GM12878 (cell line): Measurements from ENCODE around the gene ZDHHC9. TPM values are rescaled to one million over a fixed set of nuclear protein-coding genes. Genes with fewer than 3 reads are reported as not detected.

Source experiments
- ATAC-seq: fragments of 200-7000 bp; cut with Tn5 transposase; 3 replicates; pipeline ENCODE4 v1.9.1; 2020; ENCODE audit warnings: mild to moderate bottlenecking, moderate library complexity
- BruUV-seq: library from RNA; stranded (reverse); fragments of 400-500 nt; replicated peaks from 2 replicates; lab custom pipeline; 2021; lab: Mats Ljungman, UMichigan
- CTCF ChIA-PET: fragments of 300-600 bp; sonication (Branson Sonifier 250); formaldehyde crosslinking; extraction: SDS; loops from one replicate; lab custom pipeline; 2021; ENCODE audit warnings: inconsistent platforms; lab: Yijun Ruan, JAX
- POLR2A ChIA-PET: fragments of 350-600 bp; formaldehyde crosslinking; extraction: SDS; loops from one replicate; lab custom pipeline; 2021; ENCODE audit warnings: inconsistent platforms; lab: Charles Lee
- RAD21 ChIA-PET: fragments of 300-600 bp; sonication (Branson Sonifier 250); formaldehyde crosslinking; loops from one replicate; lab custom pipeline; 2023; ENCODE audit warnings: antibody characterized with exemption; ENCODE audit not compliant: unreplicated experiment; lab: Charles Lee
- SMC1A ChIA-PET: fragments of 300-600 bp; sonication (Branson Sonifier 250); formaldehyde crosslinking; loops from one replicate; lab custom pipeline; 2023; ENCODE audit not compliant: unreplicated experiment, uncharacterized antibody; lab: Charles Lee
- DNase-seq: peaks from one replicate; pipeline ENCODE4 v3.0.0-alpha.2; 2011; ENCODE audit warnings: low read depth, low spot score
- FAIRE-seq: peaks from 3 replicates; lab custom pipeline; 2011; peaks lifted over from hg19 to GRCh38; lab: Jason Lieb, UNC
- H2AFZ ChIP-seq: 2 replicates; pipeline ENCODE4 v1.6.0; 2011; ENCODE audit warnings: low read depth, low read length, control low read depth; ENCODE audit not compliant: control insufficient read depth
- H3K27ac ChIP-seq: 2 replicates; pipeline ENCODE4 v1.5.1; 2011; ENCODE audit warnings: control low read depth; ENCODE audit not compliant: control insufficient read depth, insufficient read depth
- H3K27me3 ChIP-seq, 2 experiments: replicated peaks in 1 of 2; 2 replicates each; pipeline versions ENCODE4 v1.6.0 to v1.6.1; 2011; ENCODE audit warnings: low read length in 1 of 2; ENCODE audit not compliant: control insufficient read depth in 2 of 2, insufficient read depth in 2 of 2
- H3K36me3 ChIP-seq, 2 experiments: 2 replicates each; pipeline ENCODE4 v1.5.1; 2011; ENCODE audit warnings: low read length in 1 of 2; ENCODE audit not compliant: control insufficient read depth in 2 of 2, insufficient read depth in 2 of 2
- H3K4me1 ChIP-seq: 2 replicates; pipeline ENCODE4 v1.6.1; 2011; ENCODE audit warnings: mild to moderate bottlenecking, low read length, moderate library complexity, mixed read lengths; ENCODE audit not compliant: control insufficient read depth, insufficient read depth
- H3K4me2 ChIP-seq: 2 replicates; pipeline ENCODE4 v1.6.0; 2011; ENCODE audit warnings: control low read depth; ENCODE audit not compliant: control insufficient read depth, insufficient read depth
- H3K4me3 ChIP-seq: fragments of 200-600 bp; sonication (generic); 2 replicates; pipeline ENCODE4 v1.5.1; 2016
- H3K79me2 ChIP-seq: 2 replicates; pipeline ENCODE4 v1.6.0; 2011; ENCODE audit warnings: low read length; ENCODE audit not compliant: control insufficient read depth, insufficient read depth
- H3K9ac ChIP-seq: 2 replicates; pipeline ENCODE4 v1.8.0; 2011; ENCODE audit warnings: low read length, control low read depth, mixed read lengths; ENCODE audit not compliant: control insufficient read depth, insufficient read depth
- H3K9me3 ChIP-seq: replicated peaks from 3 replicates; pipeline ENCODE4 v1.5.1; 2011; ENCODE audit warnings: mild to moderate bottlenecking, low read length; ENCODE audit not compliant: control insufficient read depth, insufficient read depth
- H4K20me1 ChIP-seq: 2 replicates; pipeline ENCODE4 v1.6.0; 2011; ENCODE audit not compliant: control insufficient read depth, insufficient read depth
- BCL11A ChIP-seq: IDR thresholded peaks from 2 replicates; pipeline ENCODE4 v1.6.1; 2011; ENCODE audit warnings: low read depth, low read length
- BRCA1 ChIP-seq: IDR thresholded peaks from 2 replicates; pipeline ENCODE4 v1.6.1; 2011; ENCODE audit warnings: low read depth, low read length, improper control_type of control experiment
- EGR1 ChIP-seq, 2 experiments: IDR thresholded peaks; 1 replicate in 1 of 2; 2 replicates in 1 of 2; pipeline ENCODE4 v1.6.1; 2011 to 2012; ENCODE audit warnings: low read depth in 2 of 2, low read length in 2 of 2, borderline replicate concordance in 1 of 2, mild to moderate bottlenecking in 1 of 2, moderate library complexity in 1 of 2
- ETV6 ChIP-seq, 2 experiments: fragments of 450-650 bp in 1 of 2; IDR thresholded peaks in 1 of 2; conservative IDR thresholded peaks in 1 of 2; 2 replicates each; pipeline ENCODE4 v1.6.1; 2014; ENCODE audit warnings: antibody characterized with exemption in 1 of 2, borderline replicate concordance in 1 of 2, low read depth in 1 of 2, mild to moderate bottlenecking in 1 of 2, moderate library complexity in 1 of 2
- HDGF ChIP-seq: fragments of 450-650 bp; IDR thresholded peaks from 2 replicates; pipeline ENCODE4 v1.6.1; 2016; ENCODE audit warnings: antibody characterized with exemption
- NFXL1 ChIP-seq: fragments of 450-650 bp; IDR thresholded peaks from 2 replicates; pipeline ENCODE4 v1.6.1; 2017; ENCODE audit warnings: antibody characterized with exemption, mild to moderate bottlenecking, borderline replicate concordance
- POU2F2 ChIP-seq: IDR thresholded peaks from 3 replicates; pipeline ENCODE4 v1.6.1; 2011; ENCODE audit warnings: low read depth, mild to moderate bottlenecking, low read length, borderline replicate concordance
- RAD51 ChIP-seq: fragments of 450-650 bp; IDR thresholded peaks from 2 replicates; pipeline ENCODE4 v1.6.1; 2016; ENCODE audit warnings: moderate library complexity, mild to moderate bottlenecking, inconsistent platforms
- SP1 ChIP-seq: IDR thresholded peaks from one replicate; pipeline ENCODE4 v1.6.1; 2011; ENCODE audit warnings: low read depth, low read length
- TCF12 ChIP-seq: IDR thresholded peaks from 2 replicates; pipeline ENCODE4 v1.6.1; 2011; ENCODE audit warnings: low read depth, mild to moderate bottlenecking, low read length
- TCF7 ChIP-seq: IDR thresholded peaks from 2 replicates; pipeline ENCODE4 v1.6.1; 2014; ENCODE audit warnings: antibody characterized with exemption, borderline replicate concordance
- ZNF24 ChIP-seq: fragments of 450-650 bp; IDR thresholded peaks from 2 replicates; pipeline ENCODE4 v1.6.1; 2017; ENCODE audit warnings: antibody characterized with exemption, mild to moderate bottlenecking
- WGBS: methylation state at CpG from one replicate; pipeline ENCODE4 v1.1.6; 2016; ENCODE audit warnings: low lambda C conversion rate; ENCODE audit not compliant: insufficient replicate concordance, insufficient coverage; ENCODE audit errors: missing lambda C conversion rate; 5-methylcytosine and 5-hydroxymethylcytosine counted together
- in situ Hi-C: fragments of 300-500 bp; cut with MboI; formaldehyde crosslinking; loops from 9 replicates; pipeline ENCODE4 v1.14.3; 2018; ENCODE audit warnings: mixed read lengths
- intact Hi-C: fragments of 100-400 bp; cut with micrococcal nuclease; formaldehyde crosslinking; loops from one replicate; pipeline ENCODE4 v1.14.2; 2022; ENCODE audit not compliant: unreplicated experiment
- polyA plus RNA-seq, 11 experiments: library from polyadenylated mRNA; depleted of rRNA in 4 of 11; unstranded in 6 of 11; stranded (reverse) in 5 of 11; fragments of >200 nt; fragmentation: Nextera tagmentation in 4 of 11; fragmentation: Illumina TruSeq in 1 of 11; extraction: Ambion mirVana in 4 of 11; extraction: Trizol in 1 of 11; gene quantifications; 1 replicate in 1 of 11; 2 replicates in 10 of 11; pipeline versions ENCODE4 v1.2.1 to v1.2.3, GENCODE V29; 2011 to 2016; ENCODE audit warnings: inconsistent platforms in 2 of 11, missing spikeins in 2 of 11, low read depth in 1 of 11
- total RNA-seq, 4 experiments: library from RNA; depleted of rRNA in 3 of 4; stranded (reverse); fragments of >200 nt in 3 of 4; fragmentation: Illumina TruSeq in 1 of 4; extraction: Trizol in 1 of 4; gene quantifications; 2 replicates each; pipeline versions ENCODE4 v1.2.1 to v1.2.3, GENCODE V29; 2013 to 2021
- TF ChIP-seq, protein P1 (sequence below): fragments of 450-650 bp; IDR thresholded peaks from 2 replicates; pipeline ENCODE4 v1.6.1; 2017; ENCODE audit warnings: mild to moderate bottlenecking, moderate library complexity
- TF ChIP-seq, protein P2 (sequence below): IDR thresholded peaks from 2 replicates; pipeline ENCODE4 v1.6.1; 2011; ENCODE audit warnings: low read depth, low read length, improper control_type of control experiment, borderline replicate concordance
- TF ChIP-seq, protein P3 (sequence below): IDR thresholded peaks from 2 replicates; pipeline ENCODE4 v1.6.1; 2012; ENCODE audit warnings: improper control_type of control experiment, low read depth, low read length; ENCODE audit not compliant: insufficient replicate concordance

The ZDHHC9 gene
- total and polyA plus RNA-seq, 10 of the 15 experiments (the other 5 are each of a cell fraction or from before 2014, with no cell fraction given), result 1.8 to 13.0 (median 5.4) TPM

DNA sequence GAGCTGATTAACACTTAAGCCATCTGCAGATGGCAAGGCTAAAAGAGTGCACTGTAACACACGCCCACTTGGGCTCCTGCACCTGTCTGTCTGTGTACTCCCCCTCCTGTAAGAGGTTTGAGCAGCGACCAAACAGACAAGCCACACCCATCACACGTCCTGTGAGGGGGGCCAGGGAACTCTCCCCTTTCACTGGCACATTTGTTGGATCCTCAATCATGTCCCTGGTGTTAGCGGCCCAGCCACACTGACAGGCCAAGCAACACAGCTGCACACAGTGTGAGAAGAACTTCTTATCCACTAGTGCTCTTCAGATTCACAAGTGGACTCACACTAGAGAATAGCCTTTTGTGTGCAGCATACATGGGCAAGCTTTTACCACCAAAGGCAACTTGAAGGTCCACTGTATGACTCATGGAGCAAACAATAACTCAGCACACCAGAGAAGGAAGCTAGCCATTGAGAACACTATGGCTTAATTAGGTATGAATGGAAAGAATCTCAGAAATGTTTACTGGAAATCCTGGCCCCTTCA is 33.2 kb upstream of the ZDHHC9 start:
- Histone ChIP-seq H3K9me3 (no peaks in the 10 kb centered on the region), H3K9ac (no peak overlapping the region), H3K4me3 (no peak overlapping the region), H3K27me3 (no peaks in the 10 kb centered on the region; a peak in 1 of 4 replicates), H3K36me3 (no peaks in the 10 kb centered on the region), H2AFZ (no peak overlapping the region), H3K4me2 (no peak overlapping the region), H3K27ac (no peak overlapping the region), H3K4me1 (no peaks in the 10 kb centered on the region), H3K79me2 (no peaks in the 10 kb centered on the region), H4K20me1 (no peaks in the 10 kb centered on the region)
- POLR2A ChIA-PET, result no interaction called here
- no peak for DNase-seq
- FAIRE-seq, result no peak
- RAD21 ChIA-PET, result no interaction called here
- 18% methylated on average over 4 of the region's 4 CpGs for WGBS
- SMC1A ChIA-PET, result no interaction called here
- no TSS peak for BruUV-seq
- CTCF ChIA-PET, result interaction anchor here (0.6 to 1.2 kb wide), 2 partner anchors 148 to 273 kb away, joined by 3 read pairs; no protein-coding TSS in a partner anchor
- in situ Hi-C loops, result no loop called here
- no peak for ATAC-seq
- intact Hi-C loops, result no loop called here
- TF ChIP-seq SP1 (no peak), EGR1 (IDR thresholded peaks at IDR 0.05; ENCODE audit: borderline replicate concordance in 1 of 2, low read depth in 2 of 2, low read length in 2 of 2) (no peak), ETV6 (conservative IDR thresholded peaks at IDR 0.05 in 1 of 2, IDR thresholded peaks at IDR 0.05 in 1 of 2; ENCODE audit: borderline replicate concordance in 1 of 2, low read depth in 1 of 2) (no peak), TCF7 (no peak), ZNF24 (no peak), NFXL1 (no peak), HDGF (no peak), POU2F2 (no peak), BCL11A (no peak), TCF12 (no peak), BRCA1 (no peak), RAD51 (no peak)
- TF ChIP-seq, protein P1, sequence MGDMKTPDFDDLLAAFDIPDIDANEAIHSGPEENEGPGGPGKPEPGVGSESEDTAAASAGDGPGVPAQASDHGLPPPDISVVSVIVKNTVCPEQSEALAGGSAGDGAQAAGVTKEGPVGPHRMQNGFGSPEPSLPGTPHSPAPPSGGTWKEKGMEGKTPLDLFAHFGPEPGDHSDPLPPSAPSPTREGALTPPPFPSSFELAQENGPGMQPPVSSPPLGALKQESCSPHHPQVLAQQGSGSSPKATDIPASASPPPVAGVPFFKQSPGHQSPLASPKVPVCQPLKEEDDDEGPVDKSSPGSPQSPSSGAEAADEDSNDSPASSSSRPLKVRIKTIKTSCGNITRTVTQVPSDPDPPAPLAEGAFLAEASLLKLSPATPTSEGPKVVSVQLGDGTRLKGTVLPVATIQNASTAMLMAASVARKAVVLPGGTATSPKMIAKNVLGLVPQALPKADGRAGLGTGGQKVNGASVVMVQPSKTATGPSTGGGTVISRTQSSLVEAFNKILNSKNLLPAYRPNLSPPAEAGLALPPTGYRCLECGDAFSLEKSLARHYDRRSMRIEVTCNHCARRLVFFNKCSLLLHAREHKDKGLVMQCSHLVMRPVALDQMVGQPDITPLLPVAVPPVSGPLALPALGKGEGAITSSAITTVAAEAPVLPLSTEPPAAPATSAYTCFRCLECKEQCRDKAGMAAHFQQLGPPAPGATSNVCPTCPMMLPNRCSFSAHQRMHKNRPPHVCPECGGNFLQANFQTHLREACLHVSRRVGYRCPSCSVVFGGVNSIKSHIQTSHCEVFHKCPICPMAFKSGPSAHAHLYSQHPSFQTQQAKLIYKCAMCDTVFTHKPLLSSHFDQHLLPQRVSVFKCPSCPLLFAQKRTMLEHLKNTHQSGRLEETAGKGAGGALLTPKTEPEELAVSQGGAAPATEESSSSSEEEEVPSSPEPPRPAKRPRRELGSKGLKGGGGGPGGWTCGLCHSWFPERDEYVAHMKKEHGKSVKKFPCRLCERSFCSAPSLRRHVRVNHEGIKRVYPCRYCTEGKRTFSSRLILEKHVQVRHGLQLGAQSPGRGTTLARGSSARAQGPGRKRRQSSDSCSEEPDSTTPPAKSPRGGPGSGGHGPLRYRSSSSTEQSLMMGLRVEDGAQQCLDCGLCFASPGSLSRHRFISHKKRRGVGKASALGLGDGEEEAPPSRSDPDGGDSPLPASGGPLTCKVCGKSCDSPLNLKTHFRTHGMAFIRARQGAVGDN, result no peak
- TF ChIP-seq, protein P2, sequence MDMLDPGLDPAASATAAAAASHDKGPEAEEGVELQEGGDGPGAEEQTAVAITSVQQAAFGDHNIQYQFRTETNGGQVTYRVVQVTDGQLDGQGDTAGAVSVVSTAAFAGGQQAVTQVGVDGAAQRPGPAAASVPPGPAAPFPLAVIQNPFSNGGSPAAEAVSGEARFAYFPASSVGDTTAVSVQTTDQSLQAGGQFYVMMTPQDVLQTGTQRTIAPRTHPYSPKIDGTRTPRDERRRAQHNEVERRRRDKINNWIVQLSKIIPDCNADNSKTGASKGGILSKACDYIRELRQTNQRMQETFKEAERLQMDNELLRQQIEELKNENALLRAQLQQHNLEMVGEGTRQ, result no peak
- TF ChIP-seq, protein P3, sequence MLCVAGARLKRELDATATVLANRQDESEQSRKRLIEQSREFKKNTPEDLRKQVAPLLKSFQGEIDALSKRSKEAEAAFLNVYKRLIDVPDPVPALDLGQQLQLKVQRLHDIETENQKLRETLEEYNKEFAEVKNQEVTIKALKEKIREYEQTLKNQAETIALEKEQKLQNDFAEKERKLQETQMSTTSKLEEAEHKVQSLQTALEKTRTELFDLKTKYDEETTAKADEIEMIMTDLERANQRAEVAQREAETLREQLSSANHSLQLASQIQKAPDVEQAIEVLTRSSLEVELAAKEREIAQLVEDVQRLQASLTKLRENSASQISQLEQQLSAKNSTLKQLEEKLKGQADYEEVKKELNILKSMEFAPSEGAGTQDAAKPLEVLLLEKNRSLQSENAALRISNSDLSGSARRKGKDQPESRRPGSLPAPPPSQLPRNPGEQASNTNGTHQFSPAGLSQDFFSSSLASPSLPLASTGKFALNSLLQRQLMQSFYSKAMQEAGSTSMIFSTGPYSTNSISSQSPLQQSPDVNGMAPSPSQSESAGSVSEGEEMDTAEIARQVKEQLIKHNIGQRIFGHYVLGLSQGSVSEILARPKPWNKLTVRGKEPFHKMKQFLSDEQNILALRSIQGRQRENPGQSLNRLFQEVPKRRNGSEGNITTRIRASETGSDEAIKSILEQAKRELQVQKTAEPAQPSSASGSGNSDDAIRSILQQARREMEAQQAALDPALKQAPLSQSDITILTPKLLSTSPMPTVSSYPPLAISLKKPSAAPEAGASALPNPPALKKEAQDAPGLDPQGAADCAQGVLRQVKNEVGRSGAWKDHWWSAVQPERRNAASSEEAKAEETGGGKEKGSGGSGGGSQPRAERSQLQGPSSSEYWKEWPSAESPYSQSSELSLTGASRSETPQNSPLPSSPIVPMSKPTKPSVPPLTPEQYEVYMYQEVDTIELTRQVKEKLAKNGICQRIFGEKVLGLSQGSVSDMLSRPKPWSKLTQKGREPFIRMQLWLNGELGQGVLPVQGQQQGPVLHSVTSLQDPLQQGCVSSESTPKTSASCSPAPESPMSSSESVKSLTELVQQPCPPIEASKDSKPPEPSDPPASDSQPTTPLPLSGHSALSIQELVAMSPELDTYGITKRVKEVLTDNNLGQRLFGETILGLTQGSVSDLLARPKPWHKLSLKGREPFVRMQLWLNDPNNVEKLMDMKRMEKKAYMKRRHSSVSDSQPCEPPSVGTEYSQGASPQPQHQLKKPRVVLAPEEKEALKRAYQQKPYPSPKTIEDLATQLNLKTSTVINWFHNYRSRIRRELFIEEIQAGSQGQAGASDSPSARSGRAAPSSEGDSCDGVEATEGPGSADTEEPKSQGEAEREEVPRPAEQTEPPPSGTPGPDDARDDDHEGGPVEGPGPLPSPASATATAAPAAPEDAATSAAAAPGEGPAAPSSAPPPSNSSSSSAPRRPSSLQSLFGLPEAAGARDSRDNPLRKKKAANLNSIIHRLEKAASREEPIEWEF, result no peak
